ENCODE results near the gene CCDC178.
"Not testable (repeated sequence)": the region's sequence is repeated elsewhere in the genome, so short reads cannot be mapped to it uniquely, and the experiment has no call there.

CCDC178 gene

GRCh38 chr18:33231474-33232317, 208.8 kb downstream of the CCDC178 start:
- DNase-seq (ENCODE audit: low spot score), result peak; percentile 37

GRCh38 chr18:33212363-33212762, 228.2 kb downstream of the CCDC178 start:
- no peak for DNase-seq (ENCODE audit: low spot score)

- no peak for DNase-seq (ENCODE audit: low spot score)
Observed at GRCh38 chr18:33210575-33211189, 229.8 kb downstream of the CCDC178 start.

- DNase-seq (ENCODE audit: low spot score), result no peak
Observed at GRCh38 chr18:33205777-33206176, 234.7 kb downstream of the CCDC178 start.

GRCh38 chr18:33201509-33201926, 239.0 kb downstream of the CCDC178 start:
- no peak for DNase-seq (ENCODE audit: low spot score)

- no peak for DNase-seq (ENCODE audit: low spot score)
Observed at GRCh38 chr18:33195795-33196194, 244.7 kb downstream of the CCDC178 start.

GRCh38 chr18:33194793-33195192, 245.7 kb downstream of the CCDC178 start:
- DNase-seq (ENCODE audit: low spot score), result no peak

GRCh38 chr18:33184958-33185357, 255.6 kb downstream of the CCDC178 start:
- DNase-seq (ENCODE audit: low spot score), result no peak

GRCh38 chr18:33184175-33184574, 256.3 kb downstream of the CCDC178 start:
- no peak for DNase-seq (ENCODE audit: low spot score)

- no peak for DNase-seq (ENCODE audit: low spot score)
Observed at GRCh38 chr18:33183136-33183535, 257.4 kb downstream of the CCDC178 start.

GRCh38 chr18:33181016-33181415, 259.5 kb downstream of the CCDC178 start:
- DNase-seq (ENCODE audit: low spot score), result no peak

- DNase-seq (ENCODE audit: low spot score), result no peak
Observed at GRCh38 chr18:33169218-33169617, 271.3 kb downstream of the CCDC178 start.

GRCh38 chr18:33164121-33164520, 276.4 kb downstream of the CCDC178 start:
- DNase-seq (ENCODE audit: low spot score), result not testable (repeated sequence)

GRCh38 chr18:33161131-33161530, 279.4 kb downstream of the CCDC178 start:
- no peak for DNase-seq (ENCODE audit: low spot score)

GRCh38 chr18:33159151-33159550, 281.4 kb downstream of the CCDC178 start:
- no peak for DNase-seq (ENCODE audit: low spot score)

- no peak for DNase-seq (ENCODE audit: low spot score)
Observed at GRCh38 chr18:33157893-33158292, 282.6 kb downstream of the CCDC178 start.

- DNase-seq (ENCODE audit: low spot score), result no peak
Observed at GRCh38 chr18:33156906-33157470, 283.5 kb downstream of the CCDC178 start.

- DNase-seq (ENCODE audit: low spot score), result no peak
Observed at GRCh38 chr18:33154049-33154448, 286.5 kb downstream of the CCDC178 start.

- no peak for DNase-seq (ENCODE audit: low spot score)
Observed at GRCh38 chr18:33152376-33152775, 288.1 kb downstream of the CCDC178 start.

- not testable (repeated sequence) for DNase-seq (ENCODE audit: low spot score)
Observed at GRCh38 chr18:33147811-33148210, 292.7 kb downstream of the CCDC178 start.

- DNase-seq (ENCODE audit: low spot score), result no peak
Observed at GRCh38 chr18:33146014-33146413, 294.5 kb downstream of the CCDC178 start.

- no peak for DNase-seq (ENCODE audit: low spot score)
Observed at GRCh38 chr18:33135951-33136660, 304.4 kb downstream of the CCDC178 start.

GRCh38 chr18:33132657-33133056, 307.9 kb downstream of the CCDC178 start:
- no peak for DNase-seq (ENCODE audit: low spot score)
